HEK293T (cell line): ENCODE results near the gene NEDD9.

Experiments used
- ARNT ChIP-seq: fragments of 450-650 bp; IDR thresholded peaks from 2 replicates; pipeline ENCODE4 v1.6.1; 2017; ENCODE audit warnings: mild to moderate bottlenecking
- ELF4 ChIP-seq: fragments of 450-650 bp; IDR thresholded peaks from 2 replicates; pipeline ENCODE4 v1.6.1; 2017; ENCODE audit warnings: antibody characterized with exemption
- FOXA1 ChIP-seq: fragments of 450-650 bp; IDR thresholded peaks from 2 replicates; pipeline ENCODE4 v1.6.1; 2016; ENCODE audit warnings: mild to moderate bottlenecking
- HDGF ChIP-seq: fragments of 450-650 bp; IDR thresholded peaks from 2 replicates; pipeline ENCODE4 v1.6.1; 2017; ENCODE audit warnings: antibody characterized with exemption, borderline replicate concordance
- LEF1 ChIP-seq: fragments of 450-650 bp; IDR thresholded peaks from 2 replicates; pipeline ENCODE4 v1.6.1; 2017; ENCODE audit warnings: mild to moderate bottlenecking, borderline replicate concordance
- SP1 ChIP-seq: fragments of 450-650 bp; IDR thresholded peaks from 2 replicates; pipeline ENCODE4 v1.6.1; 2017
- TF ChIP-seq, protein P1 (sequence below): fragments of 450-650 bp; IDR thresholded peaks from 2 replicates; pipeline ENCODE4 v1.6.1; 2016

DNA sequence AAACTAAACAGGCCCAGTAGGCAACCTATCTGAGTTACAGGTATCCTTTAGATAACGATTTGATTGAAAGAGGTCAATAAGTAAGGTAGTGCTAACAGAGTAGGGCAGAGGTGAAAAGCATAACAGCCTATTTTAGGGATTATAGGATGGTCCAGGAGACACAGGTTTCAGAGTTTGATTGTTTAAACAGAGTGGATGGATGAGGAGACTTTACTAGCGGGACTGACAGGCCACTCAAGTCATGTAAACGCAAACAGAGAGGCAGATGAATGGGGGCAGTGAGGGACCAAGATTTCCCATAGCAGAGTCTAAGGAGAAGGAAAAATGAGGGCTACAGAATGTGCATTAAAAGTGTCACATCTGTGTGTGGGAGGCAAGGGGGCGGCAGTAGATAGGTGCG is 4.8 kb downstream of the NEDD9 start:
- TF ChIP-seq, protein P1, sequence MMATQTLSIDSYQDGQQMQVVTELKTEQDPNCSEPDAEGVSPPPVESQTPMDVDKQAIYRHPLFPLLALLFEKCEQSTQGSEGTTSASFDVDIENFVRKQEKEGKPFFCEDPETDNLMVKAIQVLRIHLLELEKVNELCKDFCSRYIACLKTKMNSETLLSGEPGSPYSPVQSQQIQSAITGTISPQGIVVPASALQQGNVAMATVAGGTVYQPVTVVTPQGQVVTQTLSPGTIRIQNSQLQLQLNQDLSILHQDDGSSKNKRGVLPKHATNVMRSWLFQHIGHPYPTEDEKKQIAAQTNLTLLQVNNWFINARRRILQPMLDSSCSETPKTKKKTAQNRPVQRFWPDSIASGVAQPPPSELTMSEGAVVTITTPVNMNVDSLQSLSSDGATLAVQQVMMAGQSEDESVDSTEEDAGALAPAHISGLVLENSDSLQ: no peak
- TF ChIP-seq LEF1 (no peak), FOXA1 (no peak), ELF4 (no peak), ARNT (no peak), HDGF (no peak), SP1 (no peak)
